Head of caudate nucleus (tissue), 42 donors: ENCODE data around the gene DUSP2.
A peak's percentile ranks its signal among the peaks of the same experiment; 100 is the strongest.

ENCODE experiments used
- DNase-seq, 42 donors: peaks; one replicate each; pipeline versions ENCODE4 v3.0.0 to v3.0.0-alpha.2; 2020 to 2021; ENCODE audit warnings: mixed read lengths in 7 of 42
- intact Hi-C: fragments of 100-400 bp; cut with DNase I; formaldehyde crosslinking; loops from one replicate; pipeline ENCODE4 v1.15.0; 2022

DUSP2 gene

DNA sequence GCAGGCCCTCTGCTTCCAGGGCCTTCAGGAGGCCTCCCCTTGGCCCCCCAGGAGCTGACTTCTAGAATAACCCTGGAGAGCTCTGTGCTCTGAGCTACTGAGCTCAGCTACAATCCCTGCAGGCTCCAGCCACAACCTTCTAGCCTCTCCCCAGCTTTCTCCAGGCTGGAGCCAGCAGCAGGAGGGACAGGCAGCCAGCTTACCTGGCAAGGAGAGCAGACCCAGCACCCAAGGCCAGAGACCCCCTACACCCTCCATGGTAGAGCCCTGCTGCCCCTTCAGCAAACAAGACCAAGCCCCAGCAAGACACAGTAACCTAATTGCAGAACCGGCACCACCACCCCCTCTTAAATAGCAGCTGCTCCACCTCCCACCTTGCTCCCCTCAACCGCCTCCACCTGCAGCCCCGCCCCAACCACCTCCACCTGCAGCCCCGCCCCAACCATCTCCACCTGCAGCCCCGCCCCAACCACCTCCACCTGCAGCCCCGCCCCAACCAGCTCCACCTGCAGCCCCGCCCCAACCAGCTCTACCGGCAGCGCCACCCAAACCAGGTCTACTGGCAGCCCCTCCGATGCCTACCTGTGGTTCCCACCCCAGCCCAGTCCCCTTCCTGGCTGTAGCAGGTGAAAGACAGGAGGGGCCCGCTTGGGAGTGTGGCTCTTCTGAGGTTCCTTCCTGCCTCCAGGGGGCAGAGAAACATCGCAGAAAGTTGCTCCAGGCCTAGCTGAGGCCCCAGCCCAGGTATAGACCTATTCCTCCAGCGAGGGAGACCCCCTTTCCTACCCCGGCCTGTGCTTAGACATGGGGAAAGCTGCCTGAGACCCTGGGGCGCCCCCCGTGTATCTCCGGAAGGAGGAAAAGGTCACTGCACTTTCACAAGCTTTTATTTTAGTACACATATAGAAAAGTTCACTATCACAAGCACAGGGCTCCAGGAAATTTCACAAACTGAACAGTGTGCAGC lies 6.8 kb downstream of the DUSP2 start, which contains the start of gene ASTL:
ASTL (minus strand) TSS at position 324 of the 967 bp plus-strand sequence; CDS start at position 258, 66 bp downstream.
- peak in 23 of 42 donors; percentile 27 to 76 (median 47) for DNase-seq

DNA sequence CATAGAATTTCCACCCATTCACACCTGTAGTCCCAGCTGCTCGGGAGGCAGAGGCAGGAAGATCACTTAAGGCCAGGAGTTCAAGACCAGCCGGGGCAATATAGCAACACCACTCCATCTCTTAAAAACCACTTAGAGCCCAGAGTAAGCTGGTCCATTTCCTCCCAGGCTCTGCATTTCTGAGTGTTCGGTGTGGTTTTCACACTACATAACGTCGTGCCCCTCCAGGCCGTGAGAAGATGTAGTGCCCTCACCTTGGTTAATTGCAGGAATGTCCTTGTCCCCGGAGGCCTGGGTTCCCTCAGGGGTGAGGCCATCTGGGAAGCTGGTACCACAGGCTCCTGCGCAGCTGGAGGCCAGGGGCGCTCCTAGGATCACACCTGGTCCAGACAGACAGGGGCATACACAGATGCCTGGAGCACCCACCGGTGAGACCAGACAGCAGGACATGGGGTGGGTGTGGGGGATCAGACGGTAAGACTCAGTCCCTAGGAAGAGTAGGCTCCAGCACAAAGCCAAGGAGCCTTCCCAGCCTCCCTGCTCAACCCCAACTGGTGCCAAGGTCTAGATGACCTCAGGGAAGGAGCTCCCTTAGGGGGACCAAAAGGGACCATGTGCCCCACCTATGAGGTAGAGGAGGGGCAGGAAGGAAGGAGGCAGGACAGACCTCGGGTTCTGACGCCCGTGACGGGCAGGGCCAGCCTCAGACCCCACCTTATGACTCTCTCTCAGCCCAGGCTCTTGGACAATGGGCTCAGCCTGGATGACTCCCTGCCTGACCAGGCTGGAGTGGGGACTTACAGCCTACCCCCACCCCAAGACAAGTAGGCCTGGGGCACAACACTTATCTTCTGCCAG lies 7.7 kb downstream of the DUSP2 start:
- no peak for DNase-seq

More for the DNA sequence above, 6.8 kb downstream of the DUSP2 start, which contains the start of gene ASTL:
- intact Hi-C loops: loop anchor here (2.0 kb wide), 1 partner anchor 36 kb away; no protein-coding TSS in a partner anchor

DNA sequence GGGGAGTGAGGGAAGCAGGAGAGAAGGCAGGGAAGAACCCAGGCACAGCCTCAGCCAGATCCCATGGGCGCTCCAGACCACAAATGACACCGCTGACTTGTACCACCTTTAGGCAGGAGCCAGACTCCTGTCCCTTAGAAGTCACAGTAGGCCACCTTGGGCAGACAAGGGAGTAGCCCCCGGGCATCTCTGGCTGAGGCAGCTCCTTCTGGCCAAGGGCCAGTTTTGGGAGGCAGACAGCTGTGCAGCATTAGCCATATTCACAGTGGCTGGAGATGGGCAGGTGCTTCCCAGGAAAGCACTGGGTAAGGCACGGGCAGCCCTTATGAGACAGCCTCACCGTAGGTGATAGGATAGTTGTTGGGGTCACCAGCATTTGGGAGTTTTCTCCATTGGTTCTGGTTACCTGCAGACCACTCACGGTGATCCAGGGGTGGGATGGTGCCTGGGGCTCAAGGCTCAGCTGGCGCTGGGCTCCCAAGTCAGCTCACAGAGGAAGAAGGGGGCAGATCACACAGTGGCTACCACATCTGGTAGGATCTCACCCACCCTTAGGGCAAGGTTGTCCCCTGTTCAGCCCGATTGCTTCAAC lies 9.0 kb downstream of the DUSP2 start:
- no peak for DNase-seq
- intact Hi-C loops: no loop called here

More for the DNA sequence above, 7.7 kb downstream of the DUSP2 start:
- intact Hi-C loops: loop anchor here (2.0 kb wide), 1 partner anchor 37 kb away; no protein-coding TSS in a partner anchor

DNA sequence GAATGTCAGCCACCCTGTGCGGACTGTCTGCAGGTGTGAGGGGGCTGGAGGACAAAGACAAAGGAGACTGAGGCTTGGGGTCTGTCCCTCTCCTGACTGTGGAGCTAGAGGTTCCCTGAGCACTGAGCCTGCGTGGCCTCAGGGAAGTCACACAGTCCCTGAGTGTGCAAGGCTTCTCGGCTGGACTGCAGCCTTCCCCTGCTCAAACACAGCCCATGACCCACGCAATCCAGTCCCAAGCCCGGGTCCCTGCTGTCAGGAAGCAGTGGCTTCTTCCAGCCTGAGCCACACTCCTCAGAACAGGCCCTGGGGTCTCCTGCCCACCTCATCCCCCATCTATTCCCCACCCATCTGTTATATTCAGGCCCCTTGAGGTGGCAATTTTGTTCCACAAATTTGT lies 9.6 kb downstream of the DUSP2 start:
- intact Hi-C loops: no loop called here
- DNase-seq: no peak

DNA sequence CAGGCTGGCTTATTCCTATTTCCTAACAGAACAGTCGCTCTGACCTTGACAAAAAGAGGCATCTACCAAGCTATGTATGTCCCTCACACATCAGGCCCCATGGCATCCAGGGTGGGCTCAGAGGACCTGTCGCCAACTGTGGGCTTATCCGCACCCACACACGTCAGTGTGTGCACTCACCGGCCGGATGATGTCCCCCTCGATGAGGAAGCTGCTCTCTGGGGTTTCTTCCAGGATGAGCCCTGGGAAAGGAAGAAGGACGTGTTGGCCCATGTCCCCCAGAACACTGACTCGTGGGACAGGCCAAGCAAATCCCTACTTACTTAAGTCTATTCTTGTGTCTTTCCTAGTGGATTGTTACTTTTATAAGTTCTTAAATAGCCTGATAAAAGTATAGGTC lies 10.1 kb downstream of the DUSP2 start:
- DNase-seq: no peak
- intact Hi-C loops: no loop called here

DNA sequence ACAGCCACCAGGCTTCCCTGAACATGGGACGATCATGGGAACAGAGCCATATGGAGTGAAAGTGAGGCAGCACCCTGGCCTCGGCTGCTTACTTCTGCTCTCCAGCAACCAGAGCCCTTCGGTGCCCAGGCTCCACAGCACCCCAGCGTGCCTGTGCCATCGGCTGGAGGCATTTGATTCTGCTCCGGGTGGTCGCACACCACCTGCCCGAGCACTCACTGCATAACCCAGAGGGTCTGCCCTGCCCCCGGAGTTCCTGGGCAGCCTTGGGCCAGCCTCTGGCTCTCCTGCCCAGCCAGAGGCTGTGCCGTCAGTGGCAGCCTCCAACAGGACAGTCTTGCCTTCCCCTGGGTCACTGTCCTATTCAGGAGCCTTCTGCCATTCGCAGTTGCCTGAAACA lies 10.8 kb downstream of the DUSP2 start:
- no peak for DNase-seq
- intact Hi-C loops: no loop called here

DNA sequence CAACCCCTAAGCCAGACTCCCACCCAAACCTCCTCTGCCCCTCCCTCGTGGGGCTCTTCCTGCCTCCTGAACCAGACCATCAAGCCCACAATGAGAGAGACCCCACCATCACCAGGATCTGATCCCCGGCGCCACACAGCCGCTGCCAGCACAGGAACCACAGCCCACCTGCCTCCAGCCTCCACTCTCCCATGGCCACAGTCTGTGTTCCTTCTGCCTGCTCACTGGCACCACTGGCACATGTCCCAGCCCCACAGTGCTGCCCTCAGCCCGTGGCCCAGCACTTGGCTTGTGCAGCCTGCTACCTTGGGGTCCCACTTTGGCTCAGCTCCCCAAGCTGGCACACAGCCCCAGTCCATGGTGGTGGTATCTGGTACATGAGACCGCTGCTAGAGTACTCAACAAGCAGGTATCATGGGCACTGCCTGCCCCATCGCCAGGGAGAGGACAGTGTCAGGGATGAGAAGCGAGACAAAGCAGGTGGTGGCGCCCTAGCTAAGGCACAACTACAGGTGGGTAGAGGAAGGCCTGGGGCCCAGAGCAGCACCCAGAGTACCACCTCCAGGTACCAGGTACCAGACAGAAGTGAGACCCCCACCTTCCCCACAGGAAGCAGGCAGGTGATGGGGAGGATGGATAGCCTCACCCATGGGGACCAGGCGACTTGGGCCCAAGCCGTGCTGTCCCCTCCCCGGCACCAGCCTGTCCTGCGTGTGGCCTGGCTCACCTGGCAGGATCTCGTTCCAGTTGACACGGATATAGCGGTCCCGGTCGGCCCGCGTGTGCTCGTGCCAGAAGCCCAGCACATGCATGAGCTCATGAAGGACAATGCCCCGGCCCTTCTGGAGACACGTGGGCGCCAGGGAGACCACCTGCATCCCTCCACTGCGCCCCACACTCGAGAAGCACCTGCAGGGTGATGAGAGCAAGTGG lies 13.2 kb downstream of the DUSP2 start:
- no peak for DNase-seq
- intact Hi-C loops: no loop called here

DNA sequence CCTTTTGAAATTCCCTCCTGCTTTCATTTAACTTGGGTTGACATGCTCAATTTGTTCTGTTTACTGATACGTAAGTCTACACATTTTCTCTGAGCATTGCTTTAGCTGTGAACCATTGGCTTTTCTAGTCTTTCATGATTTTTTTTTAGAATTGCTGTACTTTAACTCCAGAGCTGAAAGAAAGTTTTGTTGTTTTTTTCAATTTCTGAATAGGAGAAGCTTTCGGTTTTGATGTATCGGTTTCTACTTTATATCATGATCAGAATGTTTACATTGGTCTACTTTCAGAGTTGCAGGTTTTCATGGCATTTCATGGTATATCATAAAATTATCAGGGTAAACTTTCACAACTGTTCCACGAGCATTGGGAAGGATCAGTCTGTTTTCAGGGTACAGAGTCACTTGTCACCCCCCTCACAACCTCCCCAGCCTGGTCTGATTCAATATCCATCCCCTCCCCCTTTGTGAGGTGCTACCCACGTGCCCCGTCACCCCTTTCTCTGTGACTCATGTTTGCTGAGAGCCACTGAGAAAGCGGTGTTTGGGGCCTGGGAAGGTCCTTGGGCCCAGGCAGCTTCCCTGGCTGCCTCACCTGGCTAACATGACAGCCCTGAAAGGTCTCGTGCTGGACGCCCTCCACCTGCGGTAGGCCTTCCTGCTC lies 14.0 kb downstream of the DUSP2 start:
- DNase-seq: no peak
- intact Hi-C loops: no loop called here

DNA sequence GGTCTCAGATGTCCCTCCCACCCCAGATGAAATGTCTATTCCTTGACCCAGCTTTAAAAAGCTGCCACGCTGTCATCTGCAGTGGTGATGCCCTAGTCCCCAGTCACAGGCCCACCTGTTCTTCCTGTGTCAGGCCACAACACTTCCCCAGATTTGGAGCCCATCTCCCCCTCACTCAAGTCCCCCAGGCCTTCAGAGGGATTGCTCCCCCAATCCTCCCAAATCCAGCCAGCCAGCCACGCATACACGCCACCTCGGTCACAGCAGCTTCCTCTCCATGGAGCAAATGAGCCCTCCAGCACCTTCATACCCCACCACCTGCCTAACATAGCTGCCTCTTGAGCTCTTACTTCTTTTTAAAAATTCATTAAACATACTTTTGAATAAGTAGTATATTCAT lies 14.8 kb downstream of the DUSP2 start:
- intact Hi-C loops: no loop called here

DNA sequence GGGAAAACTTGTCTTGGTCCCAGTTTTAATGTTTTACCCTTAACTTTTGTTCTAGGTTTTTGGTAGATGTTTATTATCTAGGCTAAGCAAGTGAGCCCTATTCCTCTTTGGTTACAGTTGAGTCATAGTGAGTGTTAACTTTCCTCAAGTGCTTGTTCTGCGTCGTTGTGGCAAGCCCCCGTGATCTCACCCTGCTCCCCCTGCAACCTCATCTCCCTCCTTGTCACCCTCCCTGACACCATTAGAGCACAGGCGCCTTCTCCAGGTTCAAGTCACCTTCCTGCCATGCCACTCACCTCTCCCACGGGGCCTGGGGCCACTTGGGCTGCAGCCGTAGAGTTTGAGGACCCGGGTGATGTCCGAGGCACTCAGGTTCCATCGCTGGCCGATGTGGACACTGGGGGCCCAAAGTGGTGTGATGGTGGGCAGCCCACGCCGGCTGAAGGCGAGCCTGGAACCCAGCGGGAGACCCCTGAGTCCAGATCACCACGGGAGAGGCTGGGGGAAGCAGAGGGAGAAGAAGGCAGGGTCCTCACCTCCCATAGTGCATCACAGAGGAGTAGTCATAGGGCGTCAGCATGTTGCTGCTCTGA lies 15.6 kb downstream of the DUSP2 start:
- intact Hi-C loops: no loop called here
- DNase-seq: no peak

More for the DNA sequence above, 14.8 kb downstream of the DUSP2 start:
- no peak for DNase-seq

DNA sequence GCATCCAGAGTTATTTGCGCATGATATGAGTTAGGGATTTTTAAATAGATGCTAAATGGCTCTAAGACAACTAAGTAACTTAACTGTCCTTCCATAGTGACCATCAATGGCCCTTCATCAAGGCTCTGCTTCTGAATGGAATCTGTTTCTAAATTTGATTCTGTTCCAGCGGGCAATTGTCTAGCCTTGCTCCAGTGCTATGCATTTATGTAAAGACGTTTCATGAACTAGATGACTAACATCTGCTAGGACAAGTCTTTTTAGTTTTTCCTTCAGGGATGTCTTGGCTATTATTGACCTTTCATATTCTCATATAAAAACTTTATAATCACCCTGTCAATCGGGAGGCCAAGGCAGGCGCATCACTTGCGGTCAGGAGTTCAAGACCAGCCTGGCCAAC lies 16.8 kb downstream of the DUSP2 start:
- intact Hi-C loops: no loop called here
- DNase-seq: no peak

DNA sequence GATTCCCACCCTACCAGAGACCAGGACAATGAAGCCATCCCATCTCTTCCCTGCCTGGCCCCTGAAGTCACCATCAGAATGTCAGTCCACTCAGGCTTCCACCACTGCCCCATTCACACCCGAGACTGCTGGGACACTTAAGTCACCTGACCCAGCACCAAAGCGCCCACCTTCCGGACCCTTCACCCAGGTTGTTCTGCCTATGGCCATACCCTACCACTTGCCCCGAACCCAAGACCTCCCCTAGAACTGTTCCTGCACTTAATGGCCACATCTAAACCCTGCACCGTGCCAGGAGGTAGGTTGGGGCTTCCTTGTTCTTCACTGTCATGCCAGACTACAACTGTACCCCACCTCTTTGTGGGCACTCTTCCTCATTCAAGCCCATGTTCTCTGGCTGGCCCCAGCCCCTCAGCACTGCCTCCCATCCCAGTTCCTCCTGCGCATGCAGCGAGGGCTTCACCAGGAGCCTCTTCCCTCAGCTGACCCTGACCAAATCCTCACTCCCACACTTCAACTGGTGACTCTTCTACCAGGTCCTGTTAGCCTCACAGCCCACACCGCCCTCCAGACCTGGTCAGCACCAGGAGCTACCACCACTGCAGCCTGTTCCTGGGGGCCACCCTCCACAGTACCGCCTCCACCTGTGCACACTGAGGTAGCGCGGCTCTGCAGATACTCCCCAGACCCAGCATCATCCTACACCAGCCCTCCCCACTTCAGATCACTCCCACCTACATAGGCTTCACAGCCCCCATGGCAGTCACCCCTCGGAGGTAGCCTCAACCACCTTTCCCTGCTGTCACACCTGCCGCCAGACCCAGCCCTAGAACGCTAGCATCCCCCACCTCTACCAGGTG lies 20.6 kb downstream of the DUSP2 start:
- intact Hi-C loops: no loop called here
- DNase-seq: no peak

DNA sequence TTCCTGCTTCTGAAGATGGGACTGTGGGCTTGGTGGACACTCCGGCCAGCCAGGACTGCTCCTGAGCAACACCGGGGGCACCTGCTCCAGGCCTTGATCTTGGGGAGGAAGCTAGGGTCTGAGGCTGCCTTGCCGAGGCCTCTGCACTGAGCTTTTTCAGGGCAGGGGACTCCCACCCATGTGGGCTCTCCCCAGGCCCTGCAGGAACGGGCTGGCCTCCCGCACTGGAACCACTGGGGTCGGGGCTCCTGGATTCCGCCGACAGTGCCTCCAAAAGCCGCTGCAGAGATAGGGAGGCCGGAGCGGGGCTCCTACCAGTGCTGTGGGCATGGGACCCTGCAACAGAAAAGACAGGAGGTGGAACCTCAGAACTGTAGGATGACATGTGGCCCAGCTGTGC lies 21.3 kb downstream of the DUSP2 start:
- intact Hi-C loops: no loop called here
- DNase-seq: no peak

DNA sequence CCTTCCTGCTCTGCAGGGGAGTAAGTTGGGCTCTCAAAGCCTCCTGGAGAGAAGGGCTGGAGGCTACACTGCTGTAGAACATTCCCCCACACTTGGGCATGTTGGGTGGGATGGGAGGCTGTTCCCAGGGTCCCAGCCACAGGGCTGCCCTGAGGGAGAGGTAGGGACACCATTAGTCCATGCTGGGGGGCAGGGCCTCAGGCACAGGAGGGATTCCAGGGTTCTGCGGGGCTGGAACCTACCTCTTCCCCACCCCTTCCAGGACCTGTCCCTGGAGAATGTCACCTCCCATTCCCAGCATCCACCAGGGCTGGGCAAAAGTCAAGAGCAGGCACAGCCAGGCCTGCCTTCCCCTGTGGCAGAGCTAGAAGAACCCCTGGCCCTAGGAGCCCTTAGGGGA lies 21.9 kb downstream of the DUSP2 start:
- DNase-seq: no peak
- intact Hi-C loops: no loop called here

DNA sequence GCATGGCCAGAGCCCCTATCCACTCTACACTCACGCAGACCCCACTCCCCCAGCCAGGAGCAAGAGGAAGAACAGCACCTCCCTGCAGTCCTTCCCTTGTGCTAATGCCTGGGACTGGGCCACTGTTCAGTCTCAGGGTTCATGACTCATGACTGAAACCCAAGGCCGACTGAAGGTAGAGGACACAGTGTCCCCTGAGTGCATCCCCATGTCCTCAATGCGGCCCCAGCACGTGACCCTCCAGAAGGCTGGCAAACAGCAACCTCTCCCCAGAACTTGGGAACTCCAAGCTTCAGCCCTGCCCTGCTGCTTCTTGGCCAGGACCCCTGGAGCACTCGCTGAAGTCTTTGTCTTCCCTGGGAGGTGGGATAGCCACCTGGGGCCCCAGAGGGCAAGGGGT lies 22.8 kb downstream of the DUSP2 start:
- intact Hi-C loops: no loop called here
- no peak for DNase-seq

DNA sequence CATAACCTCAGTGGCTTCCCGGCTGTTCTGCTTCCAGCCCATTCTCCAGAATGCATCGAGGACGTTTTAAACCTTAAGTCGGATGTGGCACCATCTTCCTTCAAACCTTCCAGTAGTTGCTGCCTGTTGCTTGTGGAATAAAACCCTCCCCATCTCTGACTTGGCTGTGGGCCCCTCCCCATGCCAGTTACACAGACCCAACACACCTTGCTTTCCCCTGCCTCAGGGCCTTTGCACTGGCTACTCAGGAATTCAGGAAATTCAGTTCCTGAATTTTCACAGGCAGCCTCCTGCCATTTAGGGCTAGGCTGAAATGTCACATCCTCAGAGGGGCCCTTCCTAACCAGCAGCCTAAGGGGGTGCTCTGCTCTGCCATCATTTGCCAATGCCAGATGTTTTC lies 23.8 kb downstream of the DUSP2 start:
- intact Hi-C loops: no loop called here
- DNase-seq: no peak
